ENCODE results near the gene GPR137C. TPM values are rescaled to one million over a fixed set of nuclear protein-coding genes. Genes with fewer than 3 reads are reported as not detected.

Gene GPR137C
- polyA plus RNA-seq, 1 of the 3 experiments (the other 2 are of a cell fraction), result 0.54 TPM

DNA sequence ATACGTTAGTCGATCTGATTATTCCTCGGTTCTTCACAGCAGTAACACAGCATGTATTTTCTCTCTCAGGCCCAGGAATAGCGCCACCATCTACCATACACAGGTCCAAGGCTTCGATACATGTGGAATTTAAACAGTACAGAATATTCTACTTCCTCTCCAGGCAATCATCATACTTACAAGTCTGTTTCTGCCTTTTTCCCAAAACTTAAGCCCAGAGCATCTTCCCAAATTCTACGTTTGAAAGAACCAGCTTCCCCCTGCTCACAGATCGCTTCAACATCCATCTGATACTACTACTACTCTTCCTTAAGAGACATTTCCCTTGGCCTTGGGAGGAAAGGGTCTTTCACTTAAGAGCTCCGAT is 957 bp upstream of the GPR137C start (continued):
- TF ChIP-seq, protein P1, sequence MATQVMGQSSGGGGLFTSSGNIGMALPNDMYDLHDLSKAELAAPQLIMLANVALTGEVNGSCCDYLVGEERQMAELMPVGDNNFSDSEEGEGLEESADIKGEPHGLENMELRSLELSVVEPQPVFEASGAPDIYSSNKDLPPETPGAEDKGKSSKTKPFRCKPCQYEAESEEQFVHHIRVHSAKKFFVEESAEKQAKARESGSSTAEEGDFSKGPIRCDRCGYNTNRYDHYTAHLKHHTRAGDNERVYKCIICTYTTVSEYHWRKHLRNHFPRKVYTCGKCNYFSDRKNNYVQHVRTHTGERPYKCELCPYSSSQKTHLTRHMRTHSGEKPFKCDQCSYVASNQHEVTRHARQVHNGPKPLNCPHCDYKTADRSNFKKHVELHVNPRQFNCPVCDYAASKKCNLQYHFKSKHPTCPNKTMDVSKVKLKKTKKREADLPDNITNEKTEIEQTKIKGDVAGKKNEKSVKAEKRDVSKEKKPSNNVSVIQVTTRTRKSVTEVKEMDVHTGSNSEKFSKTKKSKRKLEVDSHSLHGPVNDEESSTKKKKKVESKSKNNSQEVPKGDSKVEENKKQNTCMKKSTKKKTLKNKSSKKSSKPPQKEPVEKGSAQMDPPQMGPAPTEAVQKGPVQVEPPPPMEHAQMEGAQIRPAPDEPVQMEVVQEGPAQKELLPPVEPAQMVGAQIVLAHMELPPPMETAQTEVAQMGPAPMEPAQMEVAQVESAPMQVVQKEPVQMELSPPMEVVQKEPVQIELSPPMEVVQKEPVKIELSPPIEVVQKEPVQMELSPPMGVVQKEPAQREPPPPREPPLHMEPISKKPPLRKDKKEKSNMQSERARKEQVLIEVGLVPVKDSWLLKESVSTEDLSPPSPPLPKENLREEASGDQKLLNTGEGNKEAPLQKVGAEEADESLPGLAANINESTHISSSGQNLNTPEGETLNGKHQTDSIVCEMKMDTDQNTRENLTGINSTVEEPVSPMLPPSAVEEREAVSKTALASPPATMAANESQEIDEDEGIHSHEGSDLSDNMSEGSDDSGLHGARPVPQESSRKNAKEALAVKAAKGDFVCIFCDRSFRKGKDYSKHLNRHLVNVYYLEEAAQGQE (IDR thresholded peaks at IDR 0.05; ENCODE audit: low read depth, low read length), result no peak
- TF ChIP-seq FOSL2 (IDR thresholded peaks at IDR 0.05; ENCODE audit: borderline replicate concordance, low read depth) (no peak), EZH2phosphoT487 (IDR thresholded peaks at IDR 0.05; ENCODE audit: borderline replicate concordance, low read depth) (no peak)

DNA sequence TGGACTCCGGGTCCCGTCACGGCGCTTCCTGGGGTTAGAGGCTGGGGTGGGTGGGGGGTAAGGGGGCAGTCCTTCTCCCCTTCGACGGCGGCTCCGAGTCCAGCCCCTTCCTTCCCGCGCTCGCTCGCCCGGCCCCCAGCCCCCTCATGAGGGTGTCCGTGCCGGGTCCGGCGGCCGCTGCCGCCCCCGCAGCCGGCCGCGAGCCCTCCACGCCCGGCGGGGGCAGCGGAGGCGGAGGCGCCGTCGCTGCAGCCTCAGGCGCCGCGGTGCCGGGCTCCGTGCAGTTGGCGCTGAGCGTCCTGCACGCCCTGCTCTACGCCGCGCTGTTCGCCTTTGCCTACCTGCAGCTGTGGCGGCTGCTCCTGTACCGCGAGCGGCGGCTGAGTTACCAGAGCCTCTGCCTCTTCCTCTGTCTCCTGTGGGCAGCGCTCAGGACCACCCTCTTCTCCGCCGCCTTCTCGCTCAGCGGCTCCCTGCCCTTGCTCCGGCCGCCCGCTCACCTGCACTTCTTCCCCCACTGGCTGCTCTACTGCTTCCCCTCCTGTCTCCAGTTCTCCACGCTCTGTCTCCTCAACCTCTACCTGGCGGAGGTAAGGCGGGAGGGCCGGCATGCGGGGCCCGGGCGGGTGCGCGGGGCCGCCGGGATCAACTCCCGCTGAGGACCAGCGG is 500 bp downstream of the GPR137C start:
- no peak for TF ChIP-seq GATA2 (CRISPR knock-in tag; IDR thresholded peaks at IDR 0.05)
- TF ChIP-seq, protein P2, sequence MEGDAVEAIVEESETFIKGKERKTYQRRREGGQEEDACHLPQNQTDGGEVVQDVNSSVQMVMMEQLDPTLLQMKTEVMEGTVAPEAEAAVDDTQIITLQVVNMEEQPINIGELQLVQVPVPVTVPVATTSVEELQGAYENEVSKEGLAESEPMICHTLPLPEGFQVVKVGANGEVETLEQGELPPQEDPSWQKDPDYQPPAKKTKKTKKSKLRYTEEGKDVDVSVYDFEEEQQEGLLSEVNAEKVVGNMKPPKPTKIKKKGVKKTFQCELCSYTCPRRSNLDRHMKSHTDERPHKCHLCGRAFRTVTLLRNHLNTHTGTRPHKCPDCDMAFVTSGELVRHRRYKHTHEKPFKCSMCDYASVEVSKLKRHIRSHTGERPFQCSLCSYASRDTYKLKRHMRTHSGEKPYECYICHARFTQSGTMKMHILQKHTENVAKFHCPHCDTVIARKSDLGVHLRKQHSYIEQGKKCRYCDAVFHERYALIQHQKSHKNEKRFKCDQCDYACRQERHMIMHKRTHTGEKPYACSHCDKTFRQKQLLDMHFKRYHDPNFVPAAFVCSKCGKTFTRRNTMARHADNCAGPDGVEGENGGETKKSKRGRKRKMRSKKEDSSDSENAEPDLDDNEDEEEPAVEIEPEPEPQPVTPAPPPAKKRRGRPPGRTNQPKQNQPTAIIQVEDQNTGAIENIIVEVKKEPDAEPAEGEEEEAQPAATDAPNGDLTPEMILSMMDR (IDR thresholded peaks at IDR 0.05), result no peak
- TF ChIP-seq SMC3 (IDR thresholded peaks at IDR 0.05; ENCODE audit: low read depth, low read length), result no peak
- TF ChIP-seq, protein P3, sequence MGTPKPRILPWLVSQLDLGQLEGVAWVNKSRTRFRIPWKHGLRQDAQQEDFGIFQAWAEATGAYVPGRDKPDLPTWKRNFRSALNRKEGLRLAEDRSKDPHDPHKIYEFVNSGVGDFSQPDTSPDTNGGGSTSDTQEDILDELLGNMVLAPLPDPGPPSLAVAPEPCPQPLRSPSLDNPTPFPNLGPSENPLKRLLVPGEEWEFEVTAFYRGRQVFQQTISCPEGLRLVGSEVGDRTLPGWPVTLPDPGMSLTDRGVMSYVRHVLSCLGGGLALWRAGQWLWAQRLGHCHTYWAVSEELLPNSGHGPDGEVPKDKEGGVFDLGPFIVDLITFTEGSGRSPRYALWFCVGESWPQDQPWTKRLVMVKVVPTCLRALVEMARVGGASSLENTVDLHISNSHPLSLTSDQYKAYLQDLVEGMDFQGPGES (IDR thresholded peaks at IDR 0.05; ENCODE audit: low read depth, low read length), result no peak
- no peak for TF ChIP-seq EP300 (IDR thresholded peaks at IDR 0.05; ENCODE audit: borderline replicate concordance in 1 of 2, low read depth in 1 of 2, low read length in 1 of 2)
- TF ChIP-seq NRF1 (IDR thresholded peaks at IDR 0.05; ENCODE audit: low read depth, low read length), result no peak
- no peak for TF ChIP-seq ELF1 (IDR thresholded peaks at IDR 0.05)
- TF ChIP-seq, protein P4, sequence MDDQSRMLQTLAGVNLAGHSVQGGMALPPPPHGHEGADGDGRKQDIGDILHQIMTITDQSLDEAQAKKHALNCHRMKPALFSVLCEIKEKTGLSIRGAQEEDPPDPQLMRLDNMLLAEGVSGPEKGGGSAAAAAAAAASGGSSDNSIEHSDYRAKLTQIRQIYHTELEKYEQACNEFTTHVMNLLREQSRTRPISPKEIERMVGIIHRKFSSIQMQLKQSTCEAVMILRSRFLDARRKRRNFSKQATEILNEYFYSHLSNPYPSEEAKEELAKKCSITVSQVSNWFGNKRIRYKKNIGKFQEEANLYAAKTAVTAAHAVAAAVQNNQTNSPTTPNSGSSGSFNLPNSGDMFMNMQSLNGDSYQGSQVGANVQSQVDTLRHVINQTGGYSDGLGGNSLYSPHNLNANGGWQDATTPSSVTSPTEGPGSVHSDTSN (IDR thresholded peaks at IDR 0.05), result no peak
- TF ChIP-seq FOSL2 (IDR thresholded peaks at IDR 0.05; ENCODE audit: borderline replicate concordance, low read depth), result no peak
- no peak for TF ChIP-seq RCOR1 (IDR thresholded peaks at IDR 0.05; ENCODE audit: low read length)
- TF ChIP-seq TAF1 (IDR thresholded peaks at IDR 0.05; ENCODE audit: borderline replicate concordance, low read depth, low read length), result no peak
- TF ChIP-seq RXRA (IDR thresholded peaks at IDR 0.05; ENCODE audit: borderline replicate concordance, low read depth), result no peak
- Histone ChIP-seq H3K27ac (ENCODE audit: low read depth in 2 of 2, low read length in 1 of 2) (peak overlapping the region in 1 of 2 experiments; percentile 54; a peak in 2 of 4 replicates), H3K9me2 (no peaks in the 10 kb centered on the region), H3K9me3 (no peaks in the 10 kb centered on the region), H4K20me1 (ENCODE audit: insufficient read depth) (no peaks in the 10 kb centered on the region), H3K4me2 (peak overlapping the region; percentile 99), H2AFZ (ENCODE audit: low read depth) (peak overlapping the region; percentile 97), H3K9ac (peak overlapping the region; percentile 65), H3K4me1 (ENCODE audit: control insufficient read depth in 1 of 2, insufficient read depth in 2 of 2, low read depth in 1 of 2, low read length in 1 of 2) (peaks cover 5 to 7% of the 10 kb centered on the region in 2 experiments; a peak in 3 of 4 replicates), H3K36me3 (replicated peaks in 1 of 2; ENCODE audit: control insufficient read depth in 1 of 2, insufficient read depth in 2 of 2, low read length in 1 of 2) (no peaks in the 10 kb centered on the region), H3K27me3 (ENCODE audit: insufficient read depth) (no peaks in the 10 kb centered on the region), H3K4me3 (ENCODE audit: low read depth in 2 of 2, low read length in 1 of 2) (peak overlapping the region; percentile 84 to 93), H3F3A (replicated peaks; ENCODE audit: insufficient read depth) (peaks cover 11% of the 10 kb centered on the region), H3K79me2 (ENCODE audit: insufficient read depth) (no peaks in the 10 kb centered on the region)
- POLR2A ChIA-PET, result interaction anchor here (0.9 to 1.5 kb wide), 6 partner anchors 130 to 814 kb away, joined by 3 to 5 read pairs (median 3); partner anchors contain the start of genes GNPNAT1, PTGER2 and STYX
- no peak for DNase-seq
- CTCF ChIA-PET, result interaction anchor here (0.6 to 1.6 kb wide), 5 partner anchors 10 to 255 kb away, joined by 3 to 5 read pairs (median 4); partner anchors contain the start of gene PTGER2
- under 1% methylated on average over 24 of the region's 69 CpGs for WGBS (ENCODE audit: low lambda C conversion rate)

Measured in SK-N-SH (cell line).